GM12878 (cell line): ENCODE measurements around the gene FAM216A. TPM values are rescaled to one million over a fixed set of nuclear protein-coding genes. Genes with fewer than 3 reads are reported as not detected.

ENCODE experiments used
- CHD1 ChIP-seq: IDR thresholded peaks from 2 replicates; pipeline ENCODE4 v1.6.1; 2012; ENCODE audit warnings: low read depth, low read length, improper control_type of control experiment
- CHD4 ChIP-seq: fragments of 200-600 bp; sonication (generic); IDR thresholded peaks from 2 replicates; pipeline ENCODE4 v1.6.1; 2016; ENCODE audit warnings: mild to moderate bottlenecking
- E2F4 ChIP-seq: IDR thresholded peaks from 2 replicates; pipeline ENCODE4 v1.6.1; 2012; ENCODE audit warnings: low read depth, low read length, improper control_type of control experiment
- ESRRA ChIP-seq: IDR thresholded peaks from 2 replicates; pipeline ENCODE4 v1.6.1; 2012; ENCODE audit warnings: mild to moderate bottlenecking, low read length, improper control_type of control experiment
- EZH2 ChIP-seq: IDR thresholded peaks from 2 replicates; pipeline ENCODE4 v1.6.1; 2012; ENCODE audit warnings: low read depth, mild to moderate bottlenecking, control low read depth, inconsistent platforms, low read length, borderline replicate concordance; ENCODE audit not compliant: control insufficient read depth
- FOXM1 ChIP-seq: IDR thresholded peaks from 2 replicates; pipeline ENCODE4 v1.6.1; 2012; ENCODE audit warnings: low read depth, mild to moderate bottlenecking, inconsistent platforms, low read length, moderate library complexity
- NFYA ChIP-seq: IDR thresholded peaks from 2 replicates; pipeline ENCODE4 v1.6.1; 2011; ENCODE audit warnings: low read depth, mild to moderate bottlenecking, low read length, improper control_type of control experiment, borderline replicate concordance
- PBX3 ChIP-seq: IDR thresholded peaks from 2 replicates; pipeline ENCODE4 v1.6.1; 2011; ENCODE audit warnings: mild to moderate bottlenecking, low read depth, low read length, moderate library complexity; ENCODE audit not compliant: insufficient replicate concordance
- RB1 ChIP-seq: fragments of 450-650 bp; formaldehyde crosslinking; IDR thresholded peaks from 2 replicates; pipeline ENCODE4 v1.6.1; 2017; ENCODE audit warnings: mild to moderate bottlenecking, borderline replicate concordance
- SMAD5 ChIP-seq: IDR thresholded peaks from 2 replicates; pipeline ENCODE4 v1.6.1; 2016; ENCODE audit warnings: antibody characterized with exemption, low read depth
- WRNIP1 ChIP-seq: IDR thresholded peaks from 2 replicates; pipeline ENCODE4 v1.6.1; 2011; ENCODE audit warnings: low read depth, low read length, improper control_type of control experiment, borderline replicate concordance
- YY1 ChIP-seq: IDR thresholded peaks from 2 replicates; pipeline ENCODE4 v1.6.1; 2011; ENCODE audit warnings: low read depth, mild to moderate bottlenecking, low read length
- ZNF274 ChIP-seq: IDR thresholded peaks from one replicate; pipeline ENCODE4 v1.8.0; 2011; ENCODE audit not compliant: insufficient read length, insufficient read depth
- ZNF622 ChIP-seq: fragments of 450-650 bp; IDR thresholded peaks from 2 replicates; pipeline ENCODE4 v1.6.1; 2017; ENCODE audit warnings: mild to moderate bottlenecking, inconsistent platforms
- polyA plus RNA-seq, 11 experiments: library from polyadenylated mRNA; depleted of rRNA in 4 of 11; unstranded in 6 of 11; stranded (reverse) in 5 of 11; fragments of >200 nt; fragmentation: Nextera tagmentation in 4 of 11; fragmentation: Illumina TruSeq in 1 of 11; extraction: Ambion mirVana in 4 of 11; extraction: Trizol in 1 of 11; gene quantifications; 1 replicate in 1 of 11; 2 replicates in 10 of 11; pipeline versions ENCODE4 v1.2.1 to v1.2.3, GENCODE V29; 2011 to 2016; ENCODE audit warnings: inconsistent platforms in 2 of 11, missing spikeins in 2 of 11, low read depth in 1 of 11
- total RNA-seq, 4 experiments: library from RNA; depleted of rRNA in 3 of 4; stranded (reverse); fragments of >200 nt in 3 of 4; fragmentation: Illumina TruSeq in 1 of 4; extraction: Trizol in 1 of 4; gene quantifications; 2 replicates each; pipeline versions ENCODE4 v1.2.1 to v1.2.3, GENCODE V29; 2013 to 2021
- TF ChIP-seq, protein P1 (sequence below): IDR thresholded peaks from 2 replicates; pipeline ENCODE4 v1.6.1; 2012; ENCODE audit warnings: low read length, inconsistent platforms
- TF ChIP-seq, protein P2 (sequence below): fragments of 150-350 bp; IDR thresholded peaks from 2 replicates; pipeline ENCODE4 v1.6.1; 2016; ENCODE audit warnings: low read depth, low read length
- TF ChIP-seq, protein P3 (sequence below): IDR thresholded peaks from 2 replicates; pipeline ENCODE4 v1.6.1; 2012; ENCODE audit warnings: mild to moderate bottlenecking, low read depth, low read length
- TF ChIP-seq, protein P4 (sequence below): IDR thresholded peaks from 2 replicates; pipeline ENCODE4 v1.6.1; 2011; ENCODE audit warnings: low read depth, low read length, improper control_type of control experiment, borderline replicate concordance

Gene FAM216A
- total and polyA plus RNA-seq, 10 of the 15 experiments (the other 5 are each of a cell fraction or from before 2014, with no cell fraction given), result 15.0 to 48.3 (median 35.0) TPM

DNA sequence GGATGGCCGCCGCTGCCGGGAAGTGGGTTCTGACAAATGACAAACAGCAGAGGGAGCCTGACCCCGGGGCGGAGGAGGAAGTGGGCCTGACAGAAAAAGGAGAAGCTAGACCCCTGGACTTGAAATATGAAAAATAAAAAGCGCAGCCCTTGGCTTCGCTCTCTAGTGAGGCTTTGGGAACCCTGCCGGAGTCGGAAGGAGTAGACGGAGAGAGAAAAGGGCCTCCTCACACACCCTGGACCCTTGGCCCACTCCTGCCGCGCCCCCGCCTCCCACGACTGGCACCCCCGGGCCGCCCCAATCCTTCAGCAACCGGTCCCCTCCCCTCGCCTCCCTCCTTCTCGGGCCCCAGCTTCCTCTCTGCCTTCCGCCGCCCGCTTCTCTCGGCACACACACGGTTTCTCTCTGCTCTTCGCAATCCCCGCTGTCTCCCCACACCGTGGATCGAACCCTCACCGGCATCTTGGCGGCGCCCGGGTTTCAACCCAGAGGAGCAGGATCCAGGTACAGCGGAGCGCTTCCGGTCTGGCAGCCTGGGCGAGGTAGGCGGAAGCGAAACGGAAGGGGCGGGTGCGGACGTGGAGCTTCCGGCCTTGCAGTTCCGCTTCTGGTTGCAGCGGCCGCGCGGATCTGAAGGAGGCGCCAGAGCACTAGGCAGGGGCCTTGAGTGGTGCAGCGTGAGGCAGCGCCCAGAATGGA lies 18.7 kb upstream of the FAM216A start, which contains the start of gene ARPC3 (continued):
- TF ChIP-seq CHD1, result no peak
- TF ChIP-seq SMAD5, result peak; percentile 90
- no peak for TF ChIP-seq NFYA
- peak; percentile 91 for TF ChIP-seq YY1
- no peak for TF ChIP-seq E2F4
- no peak for TF ChIP-seq FOXM1
- no peak for TF ChIP-seq WRNIP1
- TF ChIP-seq EZH2, result no peak
- TF ChIP-seq, protein P1, sequence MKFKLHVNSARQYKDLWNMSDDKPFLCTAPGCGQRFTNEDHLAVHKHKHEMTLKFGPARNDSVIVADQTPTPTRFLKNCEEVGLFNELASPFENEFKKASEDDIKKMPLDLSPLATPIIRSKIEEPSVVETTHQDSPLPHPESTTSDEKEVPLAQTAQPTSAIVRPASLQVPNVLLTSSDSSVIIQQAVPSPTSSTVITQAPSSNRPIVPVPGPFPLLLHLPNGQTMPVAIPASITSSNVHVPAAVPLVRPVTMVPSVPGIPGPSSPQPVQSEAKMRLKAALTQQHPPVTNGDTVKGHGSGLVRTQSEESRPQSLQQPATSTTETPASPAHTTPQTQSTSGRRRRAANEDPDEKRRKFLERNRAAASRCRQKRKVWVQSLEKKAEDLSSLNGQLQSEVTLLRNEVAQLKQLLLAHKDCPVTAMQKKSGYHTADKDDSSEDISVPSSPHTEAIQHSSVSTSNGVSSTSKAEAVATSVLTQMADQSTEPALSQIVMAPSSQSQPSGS, result no peak
- TF ChIP-seq CHD4, result no peak
- peak; percentile 4 for TF ChIP-seq PBX3
- TF ChIP-seq ESRRA, result no peak
- TF ChIP-seq, protein P2, sequence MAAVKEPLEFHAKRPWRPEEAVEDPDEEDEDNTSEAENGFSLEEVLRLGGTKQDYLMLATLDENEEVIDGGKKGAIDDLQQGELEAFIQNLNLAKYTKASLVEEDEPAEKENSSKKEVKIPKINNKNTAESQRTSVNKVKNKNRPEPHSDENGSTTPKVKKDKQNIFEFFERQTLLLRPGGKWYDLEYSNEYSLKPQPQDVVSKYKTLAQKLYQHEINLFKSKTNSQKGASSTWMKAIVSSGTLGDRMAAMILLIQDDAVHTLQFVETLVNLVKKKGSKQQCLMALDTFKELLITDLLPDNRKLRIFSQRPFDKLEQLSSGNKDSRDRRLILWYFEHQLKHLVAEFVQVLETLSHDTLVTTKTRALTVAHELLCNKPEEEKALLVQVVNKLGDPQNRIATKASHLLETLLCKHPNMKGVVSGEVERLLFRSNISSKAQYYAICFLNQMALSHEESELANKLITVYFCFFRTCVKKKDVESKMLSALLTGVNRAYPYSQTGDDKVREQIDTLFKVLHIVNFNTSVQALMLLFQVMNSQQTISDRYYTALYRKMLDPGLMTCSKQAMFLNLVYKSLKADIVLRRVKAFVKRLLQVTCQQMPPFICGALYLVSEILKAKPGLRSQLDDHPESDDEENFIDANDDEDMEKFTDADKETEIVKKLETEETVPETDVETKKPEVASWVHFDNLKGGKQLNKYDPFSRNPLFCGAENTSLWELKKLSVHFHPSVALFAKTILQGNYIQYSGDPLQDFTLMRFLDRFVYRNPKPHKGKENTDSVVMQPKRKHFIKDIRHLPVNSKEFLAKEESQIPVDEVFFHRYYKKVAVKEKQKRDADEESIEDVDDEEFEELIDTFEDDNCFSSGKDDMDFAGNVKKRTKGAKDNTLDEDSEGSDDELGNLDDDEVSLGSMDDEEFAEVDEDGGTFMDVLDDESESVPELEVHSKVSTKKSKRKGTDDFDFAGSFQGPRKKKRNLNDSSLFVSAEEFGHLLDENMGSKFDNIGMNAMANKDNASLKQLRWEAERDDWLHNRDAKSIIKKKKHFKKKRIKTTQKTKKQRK, result no peak
- TF ChIP-seq, protein P3, sequence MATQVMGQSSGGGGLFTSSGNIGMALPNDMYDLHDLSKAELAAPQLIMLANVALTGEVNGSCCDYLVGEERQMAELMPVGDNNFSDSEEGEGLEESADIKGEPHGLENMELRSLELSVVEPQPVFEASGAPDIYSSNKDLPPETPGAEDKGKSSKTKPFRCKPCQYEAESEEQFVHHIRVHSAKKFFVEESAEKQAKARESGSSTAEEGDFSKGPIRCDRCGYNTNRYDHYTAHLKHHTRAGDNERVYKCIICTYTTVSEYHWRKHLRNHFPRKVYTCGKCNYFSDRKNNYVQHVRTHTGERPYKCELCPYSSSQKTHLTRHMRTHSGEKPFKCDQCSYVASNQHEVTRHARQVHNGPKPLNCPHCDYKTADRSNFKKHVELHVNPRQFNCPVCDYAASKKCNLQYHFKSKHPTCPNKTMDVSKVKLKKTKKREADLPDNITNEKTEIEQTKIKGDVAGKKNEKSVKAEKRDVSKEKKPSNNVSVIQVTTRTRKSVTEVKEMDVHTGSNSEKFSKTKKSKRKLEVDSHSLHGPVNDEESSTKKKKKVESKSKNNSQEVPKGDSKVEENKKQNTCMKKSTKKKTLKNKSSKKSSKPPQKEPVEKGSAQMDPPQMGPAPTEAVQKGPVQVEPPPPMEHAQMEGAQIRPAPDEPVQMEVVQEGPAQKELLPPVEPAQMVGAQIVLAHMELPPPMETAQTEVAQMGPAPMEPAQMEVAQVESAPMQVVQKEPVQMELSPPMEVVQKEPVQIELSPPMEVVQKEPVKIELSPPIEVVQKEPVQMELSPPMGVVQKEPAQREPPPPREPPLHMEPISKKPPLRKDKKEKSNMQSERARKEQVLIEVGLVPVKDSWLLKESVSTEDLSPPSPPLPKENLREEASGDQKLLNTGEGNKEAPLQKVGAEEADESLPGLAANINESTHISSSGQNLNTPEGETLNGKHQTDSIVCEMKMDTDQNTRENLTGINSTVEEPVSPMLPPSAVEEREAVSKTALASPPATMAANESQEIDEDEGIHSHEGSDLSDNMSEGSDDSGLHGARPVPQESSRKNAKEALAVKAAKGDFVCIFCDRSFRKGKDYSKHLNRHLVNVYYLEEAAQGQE, result no peak
- TF ChIP-seq, protein P4, sequence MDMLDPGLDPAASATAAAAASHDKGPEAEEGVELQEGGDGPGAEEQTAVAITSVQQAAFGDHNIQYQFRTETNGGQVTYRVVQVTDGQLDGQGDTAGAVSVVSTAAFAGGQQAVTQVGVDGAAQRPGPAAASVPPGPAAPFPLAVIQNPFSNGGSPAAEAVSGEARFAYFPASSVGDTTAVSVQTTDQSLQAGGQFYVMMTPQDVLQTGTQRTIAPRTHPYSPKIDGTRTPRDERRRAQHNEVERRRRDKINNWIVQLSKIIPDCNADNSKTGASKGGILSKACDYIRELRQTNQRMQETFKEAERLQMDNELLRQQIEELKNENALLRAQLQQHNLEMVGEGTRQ, result no peak
- no peak for TF ChIP-seq ZNF274
- no peak for TF ChIP-seq ZNF622
- peak; percentile 71; the same call in 1 of the 2 replicates for TF ChIP-seq RB1
